Measurements from ENCODE around the gene RSPH1.

- no peak for TF ChIP-seq CTCF (IDR thresholded peaks at IDR 0.05)
- no peak for TF ChIP-seq EP300 (IDR thresholded peaks at IDR 0.05)
These were observed 36.3 kb downstream of the RSPH1 start for GRCh38 chr21:42459546-42460215.
